ENCODE results near the gene SYT7.

DNA sequence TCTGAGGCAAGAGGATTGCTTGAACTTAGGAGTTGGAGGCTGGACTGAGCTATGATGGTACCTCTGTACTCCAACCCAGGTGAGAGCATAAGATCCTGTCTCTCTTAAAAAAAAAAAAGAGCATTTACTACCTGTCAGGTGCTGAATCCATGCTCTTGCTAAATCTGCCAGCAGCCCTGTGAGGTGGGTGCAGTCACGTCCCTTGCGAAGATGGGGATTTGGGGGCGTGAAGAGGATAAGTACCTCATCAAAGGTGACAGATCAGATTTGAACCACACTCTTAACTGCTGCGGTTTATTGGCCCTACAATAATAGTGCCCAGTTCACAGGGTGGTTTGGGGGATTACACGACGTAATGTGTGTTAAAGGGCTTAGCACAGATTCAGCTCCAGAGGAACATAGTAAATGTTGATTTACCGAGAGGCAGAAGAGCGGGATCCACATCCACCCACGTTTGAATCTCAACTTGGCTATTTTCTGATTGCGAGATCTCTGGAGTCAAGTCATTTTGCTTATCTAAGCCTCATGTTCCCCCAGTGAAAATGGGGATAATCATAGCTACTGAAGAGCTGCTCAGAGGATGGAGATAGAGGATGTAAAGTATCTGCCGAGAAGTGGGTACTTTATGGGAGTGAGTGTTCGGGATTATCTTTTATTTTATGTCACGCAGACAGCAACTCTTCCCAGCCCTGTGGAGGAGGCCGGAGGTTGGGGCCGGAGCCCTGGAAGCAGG, 100.4 kb downstream of the SYT7 start:
- TF ChIP-seq, protein P1, sequence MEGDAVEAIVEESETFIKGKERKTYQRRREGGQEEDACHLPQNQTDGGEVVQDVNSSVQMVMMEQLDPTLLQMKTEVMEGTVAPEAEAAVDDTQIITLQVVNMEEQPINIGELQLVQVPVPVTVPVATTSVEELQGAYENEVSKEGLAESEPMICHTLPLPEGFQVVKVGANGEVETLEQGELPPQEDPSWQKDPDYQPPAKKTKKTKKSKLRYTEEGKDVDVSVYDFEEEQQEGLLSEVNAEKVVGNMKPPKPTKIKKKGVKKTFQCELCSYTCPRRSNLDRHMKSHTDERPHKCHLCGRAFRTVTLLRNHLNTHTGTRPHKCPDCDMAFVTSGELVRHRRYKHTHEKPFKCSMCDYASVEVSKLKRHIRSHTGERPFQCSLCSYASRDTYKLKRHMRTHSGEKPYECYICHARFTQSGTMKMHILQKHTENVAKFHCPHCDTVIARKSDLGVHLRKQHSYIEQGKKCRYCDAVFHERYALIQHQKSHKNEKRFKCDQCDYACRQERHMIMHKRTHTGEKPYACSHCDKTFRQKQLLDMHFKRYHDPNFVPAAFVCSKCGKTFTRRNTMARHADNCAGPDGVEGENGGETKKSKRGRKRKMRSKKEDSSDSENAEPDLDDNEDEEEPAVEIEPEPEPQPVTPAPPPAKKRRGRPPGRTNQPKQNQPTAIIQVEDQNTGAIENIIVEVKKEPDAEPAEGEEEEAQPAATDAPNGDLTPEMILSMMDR (IDR thresholded peaks at IDR 0.05) = no peak
- TF ChIP-seq POLR2A (IDR thresholded peaks at IDR 0.05) = no peak
